ENCODE results near the gene TRAPPC11.

DNA sequence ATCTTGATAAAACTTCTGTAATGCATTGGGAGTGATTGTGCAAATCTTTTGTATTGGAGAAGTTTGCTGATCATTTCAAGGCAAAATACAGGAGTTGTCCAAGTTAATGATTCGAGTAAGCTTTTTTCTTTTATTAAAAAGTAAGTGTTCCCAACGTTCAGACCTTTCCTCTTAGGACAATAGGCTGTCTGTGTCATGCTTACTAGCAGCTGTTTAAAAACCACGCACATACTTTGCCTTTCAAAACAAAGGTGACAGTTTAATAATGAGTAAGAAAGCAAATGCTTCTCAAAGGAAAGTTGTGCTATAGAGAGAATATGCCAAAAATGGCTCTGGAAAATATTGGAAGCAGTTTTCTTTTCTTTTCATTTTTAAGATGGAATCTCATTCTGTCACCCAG is 11.2 kb downstream of the TRAPPC11 start:
- TF ChIP-seq EZH2 (IDR thresholded peaks at IDR 0.05; ENCODE audit: low read length, missing control alignments): no peak
- TF ChIP-seq, protein P1, sequence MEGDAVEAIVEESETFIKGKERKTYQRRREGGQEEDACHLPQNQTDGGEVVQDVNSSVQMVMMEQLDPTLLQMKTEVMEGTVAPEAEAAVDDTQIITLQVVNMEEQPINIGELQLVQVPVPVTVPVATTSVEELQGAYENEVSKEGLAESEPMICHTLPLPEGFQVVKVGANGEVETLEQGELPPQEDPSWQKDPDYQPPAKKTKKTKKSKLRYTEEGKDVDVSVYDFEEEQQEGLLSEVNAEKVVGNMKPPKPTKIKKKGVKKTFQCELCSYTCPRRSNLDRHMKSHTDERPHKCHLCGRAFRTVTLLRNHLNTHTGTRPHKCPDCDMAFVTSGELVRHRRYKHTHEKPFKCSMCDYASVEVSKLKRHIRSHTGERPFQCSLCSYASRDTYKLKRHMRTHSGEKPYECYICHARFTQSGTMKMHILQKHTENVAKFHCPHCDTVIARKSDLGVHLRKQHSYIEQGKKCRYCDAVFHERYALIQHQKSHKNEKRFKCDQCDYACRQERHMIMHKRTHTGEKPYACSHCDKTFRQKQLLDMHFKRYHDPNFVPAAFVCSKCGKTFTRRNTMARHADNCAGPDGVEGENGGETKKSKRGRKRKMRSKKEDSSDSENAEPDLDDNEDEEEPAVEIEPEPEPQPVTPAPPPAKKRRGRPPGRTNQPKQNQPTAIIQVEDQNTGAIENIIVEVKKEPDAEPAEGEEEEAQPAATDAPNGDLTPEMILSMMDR (conservative IDR thresholded peaks at IDR 0.05 in 1 of 2, IDR thresholded peaks at IDR 0.05 in 1 of 2; ENCODE audit: low read depth in 1 of 2, low read length in 2 of 2): no peak

Measured in fibroblast of lung (primary cell).